SU-DHL-6 (cell line): ENCODE results near the gene RBM19.
A peak's percentile ranks its signal among the peaks of the same experiment; 100 is the strongest.

Experiments used
- H2AFZ ChIP-seq: fragments of 200-600 bp; sonication (generic); 2 replicates; pipeline ENCODE4 v1.6.1; 2014; ENCODE audit warnings: low read depth, mild to moderate bottlenecking, moderate library complexity, mixed read lengths, antibody characterized with exemption, low read length; ENCODE audit not compliant: severe bottlenecking
- H3F3A ChIP-seq: fragments of 200-600 bp; shearing (Covaris generic); 2 replicates; pipeline ENCODE4 v1.6.0; 2016; ENCODE audit warnings: antibody characterized with exemption, mild to moderate bottlenecking; ENCODE audit not compliant: insufficient read depth
- H3K27ac ChIP-seq: fragments of 200-600 bp; sonication (generic); 2 replicates; pipeline ENCODE4 v1.5.1; 2016; ENCODE audit warnings: low read depth, mild to moderate bottlenecking, low read length, moderate library complexity, mixed read lengths
- H3K27me3 ChIP-seq: fragments of 200-600 bp; sonication (generic), shearing (Covaris generic); 2 replicates; pipeline ENCODE4 v1.6.0; 2014; ENCODE audit warnings: mild to moderate bottlenecking, low read length
- H3K36me3 ChIP-seq: fragments of 200-600 bp; sonication (generic); 2 replicates; pipeline ENCODE4 v1.6.1; 2014; ENCODE audit warnings: mild to moderate bottlenecking, low read length, mixed read lengths
- H3K4me2 ChIP-seq: fragments of 300-600, 200-600 bp; shearing (Covaris generic), sonication (generic); 2 replicates; pipeline ENCODE4 v1.6.0; 2014; ENCODE audit warnings: low read length, low read depth, mild to moderate bottlenecking; ENCODE audit not compliant: poor library complexity, severe bottlenecking
- H3K4me3 ChIP-seq: fragments of 200-600 bp; sonication (generic); 2 replicates; pipeline ENCODE4 v1.5.1; 2014; ENCODE audit warnings: antibody characterized with exemption, low read length, mild to moderate bottlenecking, mixed read lengths; ENCODE audit not compliant: insufficient read depth, poor library complexity, severe bottlenecking
- H3K79me2 ChIP-seq: fragments of 200-600 bp; sonication (generic); 2 replicates; pipeline ENCODE4 v1.6.1; 2014; ENCODE audit warnings: mild to moderate bottlenecking, low read length, moderate library complexity; ENCODE audit not compliant: insufficient read depth
- H3K9ac ChIP-seq: fragments of 200-600 bp; sonication (generic); 2 replicates; pipeline ENCODE4 v1.7.0; 2014; ENCODE audit warnings: mild to moderate bottlenecking, low read length
- H3K9me2 ChIP-seq: fragments of 200-600 bp; sonication (generic); replicated peaks from 2 replicates; pipeline ENCODE4 v1.6.1; 2014; ENCODE audit warnings: low read length; ENCODE audit not compliant: insufficient read depth
- H3K9me3 ChIP-seq: fragments of 200-600 bp; sonication (generic); 2 replicates; pipeline ENCODE4 v1.6.1; 2014; ENCODE audit warnings: low read length, mixed read lengths; ENCODE audit not compliant: insufficient read depth
- H4K20me1 ChIP-seq: fragments of 200-600 bp; sonication (generic); 2 replicates; pipeline ENCODE4 v1.6.1; 2014; ENCODE audit warnings: low read depth, mild to moderate bottlenecking, antibody characterized with exemption, low read length, moderate library complexity, mixed read lengths
- EZH2phosphoT487 ChIP-seq: fragments of 200-600 bp; sonication (generic), shearing (Covaris generic); conservative IDR thresholded peaks from 2 replicates; pipeline ENCODE4 v1.6.1; 2018; ENCODE audit warnings: mild to moderate bottlenecking, antibody characterized with exemption, low read length, moderate library complexity, mixed read lengths
- TF ChIP-seq, protein P1 (sequence below): fragments of 200-600 bp; sonication (generic); IDR thresholded peaks from one replicate; pipeline ENCODE4 v1.5.1; 2017; ENCODE audit warnings: antibody characterized with exemption, mild to moderate bottlenecking, low read length, moderate library complexity; ENCODE audit not compliant: insufficient read depth, poor library complexity, severe bottlenecking

The RBM19 gene, protein sequence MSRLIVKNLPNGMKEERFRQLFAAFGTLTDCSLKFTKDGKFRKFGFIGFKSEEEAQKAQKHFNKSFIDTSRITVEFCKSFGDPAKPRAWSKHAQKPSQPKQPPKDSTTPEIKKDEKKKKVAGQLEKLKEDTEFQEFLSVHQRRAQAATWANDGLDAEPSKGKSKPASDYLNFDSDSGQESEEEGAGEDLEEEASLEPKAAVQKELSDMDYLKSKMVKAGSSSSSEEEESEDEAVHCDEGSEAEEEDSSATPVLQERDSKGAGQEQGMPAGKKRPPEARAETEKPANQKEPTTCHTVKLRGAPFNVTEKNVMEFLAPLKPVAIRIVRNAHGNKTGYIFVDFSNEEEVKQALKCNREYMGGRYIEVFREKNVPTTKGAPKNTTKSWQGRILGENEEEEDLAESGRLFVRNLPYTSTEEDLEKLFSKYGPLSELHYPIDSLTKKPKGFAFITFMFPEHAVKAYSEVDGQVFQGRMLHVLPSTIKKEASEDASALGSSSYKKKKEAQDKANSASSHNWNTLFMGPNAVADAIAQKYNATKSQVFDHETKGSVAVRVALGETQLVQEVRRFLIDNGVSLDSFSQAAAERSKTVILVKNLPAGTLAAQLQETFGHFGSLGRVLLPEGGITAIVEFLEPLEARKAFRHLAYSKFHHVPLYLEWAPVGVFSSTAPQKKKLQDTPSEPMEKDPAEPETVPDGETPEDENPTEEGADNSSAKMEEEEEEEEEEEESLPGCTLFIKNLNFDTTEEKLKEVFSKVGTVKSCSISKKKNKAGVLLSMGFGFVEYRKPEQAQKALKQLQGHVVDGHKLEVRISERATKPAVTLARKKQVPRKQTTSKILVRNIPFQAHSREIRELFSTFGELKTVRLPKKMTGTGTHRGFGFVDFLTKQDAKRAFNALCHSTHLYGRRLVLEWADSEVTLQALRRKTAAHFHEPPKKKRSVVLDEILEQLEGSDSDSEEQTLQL

GRCh38 chr12:113965951-113966797 lies at the start of gene RBM19:
Gene RBM19 (minus strand): TSS chr12:113966325. CDS start chr12:113966227, 98 bp downstream.
- Histone ChIP-seq H3K9ac (peak within 1 kb of the TSS; percentile 61), H3K27ac (no peak within 1 kb of the TSS)
- TF ChIP-seq, protein P1, sequence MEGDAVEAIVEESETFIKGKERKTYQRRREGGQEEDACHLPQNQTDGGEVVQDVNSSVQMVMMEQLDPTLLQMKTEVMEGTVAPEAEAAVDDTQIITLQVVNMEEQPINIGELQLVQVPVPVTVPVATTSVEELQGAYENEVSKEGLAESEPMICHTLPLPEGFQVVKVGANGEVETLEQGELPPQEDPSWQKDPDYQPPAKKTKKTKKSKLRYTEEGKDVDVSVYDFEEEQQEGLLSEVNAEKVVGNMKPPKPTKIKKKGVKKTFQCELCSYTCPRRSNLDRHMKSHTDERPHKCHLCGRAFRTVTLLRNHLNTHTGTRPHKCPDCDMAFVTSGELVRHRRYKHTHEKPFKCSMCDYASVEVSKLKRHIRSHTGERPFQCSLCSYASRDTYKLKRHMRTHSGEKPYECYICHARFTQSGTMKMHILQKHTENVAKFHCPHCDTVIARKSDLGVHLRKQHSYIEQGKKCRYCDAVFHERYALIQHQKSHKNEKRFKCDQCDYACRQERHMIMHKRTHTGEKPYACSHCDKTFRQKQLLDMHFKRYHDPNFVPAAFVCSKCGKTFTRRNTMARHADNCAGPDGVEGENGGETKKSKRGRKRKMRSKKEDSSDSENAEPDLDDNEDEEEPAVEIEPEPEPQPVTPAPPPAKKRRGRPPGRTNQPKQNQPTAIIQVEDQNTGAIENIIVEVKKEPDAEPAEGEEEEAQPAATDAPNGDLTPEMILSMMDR = peak; percentile 93
- no peak for TF ChIP-seq EZH2phosphoT487

DNA sequence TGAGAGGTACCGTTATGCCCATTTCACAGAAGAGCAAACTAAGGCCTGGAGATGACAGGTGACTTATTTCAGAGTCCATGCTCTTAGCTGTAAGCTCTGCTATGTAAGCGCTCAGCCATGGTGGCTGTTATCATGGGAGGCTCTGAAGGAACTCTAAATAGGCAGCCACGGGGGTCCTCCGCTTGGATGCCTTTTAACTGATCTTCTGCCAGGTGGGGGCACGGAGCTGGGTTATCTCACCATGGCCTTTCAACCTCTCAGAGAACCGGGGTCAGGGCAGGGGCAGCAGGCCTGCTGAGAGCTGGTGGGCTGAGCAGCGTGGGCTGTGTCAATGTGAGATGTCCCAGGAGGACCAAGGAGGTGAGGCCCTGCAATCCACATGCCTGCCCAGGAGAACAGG lies 49.7 kb upstream of the RBM19 start:
- TF ChIP-seq, protein P1 = no peak
- TF ChIP-seq EZH2phosphoT487 = no peak

More at GRCh38 chr12:113965951-113966797, at the start of gene RBM19:
- no peaks in the 10 kb centered on the region for H3K36me3 ChIP-seq
- H3K9me2 ChIP-seq = no peaks in the 10 kb centered on the region
- H3K27me3 ChIP-seq = no peaks in the 10 kb centered on the region
- H3K79me2 ChIP-seq = peaks cover 30% of the 10 kb centered on the region
- peak within 1 kb of the TSS; percentile 76 for H3K4me2 ChIP-seq
- no peaks in the 10 kb centered on the region for H4K20me1 ChIP-seq
- no peaks in the 10 kb centered on the region for H3K9me3 ChIP-seq
- peak within 1 kb of the TSS; percentile 100 for H2AFZ ChIP-seq
- no peaks in the 10 kb centered on the region for H3F3A ChIP-seq
- peak within 1 kb of the TSS; percentile 73 for H3K4me3 ChIP-seq

GRCh38 chr12:114013575-114014345 lies 47.6 kb upstream of the RBM19 start:
- Histone ChIP-seq H3K9me2 (no peaks in the 10 kb centered on the region), H2AFZ (no peak overlapping the region), H3K9me3 (no peaks in the 10 kb centered on the region), H3F3A (no peaks in the 10 kb centered on the region), H3K9ac (no peak overlapping the region), H3K27me3 (no peaks in the 10 kb centered on the region), H3K36me3 (no peaks in the 10 kb centered on the region), H4K20me1 (no peaks in the 10 kb centered on the region), H3K4me3 (no peak overlapping the region), H3K79me2 (no peaks in the 10 kb centered on the region), H3K4me2 (no peak overlapping the region), H3K27ac (no peak overlapping the region)
- TF ChIP-seq, protein P1 = peak; percentile 29
- TF ChIP-seq EZH2phosphoT487 = no peak

More for the DNA sequence above, 49.7 kb upstream of the RBM19 start:
- H3K4me2 ChIP-seq = no peak overlapping the region
- no peaks in the 10 kb centered on the region for H3K27me3 ChIP-seq
- no peaks in the 10 kb centered on the region for H3K36me3 ChIP-seq
- no peak overlapping the region for H3K4me3 ChIP-seq
- no peaks in the 10 kb centered on the region for H3K79me2 ChIP-seq
- no peaks in the 10 kb centered on the region for H3K9me3 ChIP-seq
- H3K9ac ChIP-seq = no peak overlapping the region
- no peak overlapping the region for H3K27ac ChIP-seq
- no peaks in the 10 kb centered on the region for H3K9me2 ChIP-seq
- H4K20me1 ChIP-seq = no peaks in the 10 kb centered on the region
- no peaks in the 10 kb centered on the region for H3F3A ChIP-seq
- H2AFZ ChIP-seq = no peak overlapping the region
